Endothelial cell of umbilical vein (primary cell): ENCODE results near the gene DLG5. TPM values are rescaled to one million over a fixed set of nuclear protein-coding genes. Genes with fewer than 3 reads are reported as not detected.

ENCODE experiments used
- BruUV-seq: library from RNA; stranded (reverse); fragments of 400-500 nt; replicated peaks from 2 replicates; lab custom pipeline; 2021; lab: Mats Ljungman, UMichigan
- CTCF ChIA-PET: fragments of 300-600, 350-600 bp; sonication (Branson Sonifier 250); formaldehyde crosslinking; loops from one replicate; lab custom pipeline; 2021; ENCODE audit warnings: antibody characterized with exemption, inconsistent platforms; lab: Charles Lee
- POLR2A ChIA-PET: fragments of 300-600, 350-600 bp; sonication (Branson Sonifier 250); formaldehyde crosslinking; loops from one replicate; lab custom pipeline; 2021; ENCODE audit warnings: antibody characterized with exemption, inconsistent platforms; lab: Charles Lee
- DNase-seq: peaks from one replicate; pipeline ENCODE4 v3.0.0-alpha.2; 2011; ENCODE audit warnings: low read depth, low spot score
- FAIRE-seq: peaks from 2 replicates; lab custom pipeline; 2011; peaks lifted over from hg19 to GRCh38; lab: Jason Lieb, UNC
- H2AFZ ChIP-seq: 2 replicates; pipeline ENCODE4 v1.6.0; 2012; ENCODE audit warnings: low read depth, low read length, control low read depth, inconsistent platforms
- H3K27ac ChIP-seq: 2 replicates; pipeline ENCODE4 v1.5.1; 2011; ENCODE audit warnings: low read depth, mild to moderate bottlenecking, control low read depth, low read length, moderate library complexity; ENCODE audit not compliant: insufficient read depth
- H3K27me3 ChIP-seq, 2 experiments: 2 replicates each; pipeline versions ENCODE4 v1.6.0 to v1.6.1; 2011; ENCODE audit warnings: low read length in 2 of 2, mixed read lengths in 1 of 2; ENCODE audit not compliant: control insufficient read depth in 2 of 2, insufficient read depth in 2 of 2
- H3K36me3 ChIP-seq, 2 experiments: 2 replicates in 1 of 2; 3 replicates in 1 of 2; pipeline ENCODE4 v1.5.1; 2011; ENCODE audit warnings: low read length in 2 of 2, mild to moderate bottlenecking in 1 of 2, moderate library complexity in 1 of 2; ENCODE audit not compliant: control insufficient read depth in 2 of 2, insufficient read depth in 2 of 2; ENCODE audit errors: extremely low read depth in 1 of 2
- H3K4me1 ChIP-seq: 3 replicates; pipeline ENCODE4 v1.5.1; 2011; ENCODE audit warnings: mild to moderate bottlenecking, low read length; ENCODE audit not compliant: control insufficient read depth, insufficient read depth; ENCODE audit errors: extremely low read depth
- H3K4me2 ChIP-seq: 2 replicates; pipeline ENCODE4 v1.6.1; 2011; ENCODE audit warnings: low read length, control low read depth, mixed read lengths; ENCODE audit not compliant: insufficient read depth
- H3K4me3 ChIP-seq, 3 experiments: fragments of 200-600 bp in 1 of 3; sonication (generic), shearing (Covaris generic) in 1 of 3; replicated peaks in 1 of 3; 2 replicates each; pipeline ENCODE4 v1.5.1; 2011 to 2016; ENCODE audit warnings: control low read depth in 3 of 3, low read length in 3 of 3, mild to moderate bottlenecking in 2 of 3, inconsistent platforms in 1 of 3, low read depth in 1 of 3, moderate library complexity in 1 of 3; ENCODE audit not compliant: insufficient read depth in 1 of 3
- H3K79me2 ChIP-seq: 2 replicates; pipeline ENCODE4 v1.6.0; 2012; ENCODE audit warnings: low read length, inconsistent platforms; ENCODE audit not compliant: control insufficient read depth, insufficient read depth
- H3K9ac ChIP-seq: replicated peaks from 2 replicates; pipeline ENCODE3; 2011; ENCODE audit warnings: low read length, control low read depth; ENCODE audit not compliant: insufficient read depth; ENCODE audit errors: extremely low read depth
- H3K9me1 ChIP-seq: replicated peaks from 3 replicates; pipeline ENCODE4 v1.6.0; 2011; ENCODE audit warnings: mild to moderate bottlenecking, low read length; ENCODE audit not compliant: control insufficient read depth, insufficient read depth; ENCODE audit errors: extremely low read depth
- H3K9me3 ChIP-seq: replicated peaks from 2 replicates; pipeline ENCODE4 v1.5.1; 2012; ENCODE audit warnings: low read length, inconsistent platforms; ENCODE audit not compliant: control insufficient read depth, insufficient read depth
- H4K20me1 ChIP-seq: replicated peaks from 2 replicates; pipeline ENCODE3; 2011; ENCODE audit warnings: mild to moderate bottlenecking, low read length; ENCODE audit not compliant: control insufficient read depth, insufficient read depth; ENCODE audit errors: extremely low read depth
- EZH2 ChIP-seq: IDR thresholded peaks from 2 replicates; pipeline ENCODE4 v1.6.1; 2012; ENCODE audit warnings: borderline replicate concordance, low read depth, mild to moderate bottlenecking, moderate library complexity, low read length, inconsistent platforms; ENCODE audit not compliant: severe bottlenecking
- FOS ChIP-seq: IDR thresholded peaks from 2 replicates; pipeline ENCODE4 v1.6.1; 2011; ENCODE audit warnings: mild to moderate bottlenecking, low read length, moderate library complexity, borderline replicate concordance; ENCODE audit not compliant: insufficient read depth
- GATA2 ChIP-seq: IDR thresholded peaks from 2 replicates; pipeline ENCODE4 v1.7.0; 2011; ENCODE audit warnings: low read depth, mild to moderate bottlenecking, moderate library complexity, mixed read lengths, low read length; ENCODE audit not compliant: insufficient read length, insufficient read depth
- JUN ChIP-seq: IDR thresholded peaks from 2 replicates; pipeline ENCODE4 v1.6.1; 2011; ENCODE audit warnings: borderline replicate concordance, low read depth; ENCODE audit not compliant: insufficient read length, insufficient read depth
- MYC ChIP-seq: IDR thresholded peaks from one replicate; pipeline ENCODE4 v1.6.1; 2011; ENCODE audit warnings: mild to moderate bottlenecking, low read depth, low read length
- POLR2A ChIP-seq: IDR thresholded peaks from 2 replicates; pipeline ENCODE4 v1.6.1; 2012; ENCODE audit warnings: low read depth, mild to moderate bottlenecking, control low read depth, low read length
- POLR2AphosphoS5 ChIP-seq: IDR thresholded peaks from 2 replicates; pipeline ENCODE4 v1.6.1; 2012; ENCODE audit warnings: low read depth, mild to moderate bottlenecking, control low read depth, low read length, moderate library complexity; ENCODE audit not compliant: insufficient read depth
- dilution Hi-C: fragments of 300-500 bp; cut with MboI; formaldehyde crosslinking; loops from one replicate; pipeline ENCODE4 v1.15.0; 2019; ENCODE audit warnings: low sequenced_read_pairs; ENCODE audit not compliant: extremely low pct_ligation_motif_present
- intact Hi-C: fragments of 100-400 bp; cut with micrococcal nuclease; formaldehyde crosslinking; loops from one replicate; pipeline ENCODE4 v1.10.0; 2022
- polyA plus RNA-seq, 4 experiments: library from polyadenylated mRNA; depleted of rRNA in 3 of 4; stranded (reverse) in 3 of 4; unstranded in 1 of 4; fragments of >200 nt; gene quantifications; 2 replicates each; pipeline versions ENCODE4 v1.2.1 to v1.2.3, GENCODE V29; 2011 to 2012; ENCODE audit warnings: missing spikeins in 1 of 4
- total RNA-seq: library from RNA; stranded (reverse); gene quantifications from 2 replicates; pipeline ENCODE4 v1.2.3, GENCODE V29; 2021
- TF ChIP-seq, protein P1 (sequence below), 2 donors: IDR thresholded peaks; 1 replicate in 1 of 2; 2 replicates in 1 of 2; pipeline ENCODE4 v1.5.1; 2011; ENCODE audit warnings: low read length in 2 of 2, mild to moderate bottlenecking in 2 of 2, moderate library complexity in 2 of 2, control low read depth in 1 of 2, inconsistent platforms in 1 of 2, low read depth in 1 of 2; ENCODE audit not compliant: insufficient read depth in 1 of 2; ENCODE audit errors: extremely low read depth in 1 of 2
- TF ChIP-seq, protein P2 (sequence below): IDR thresholded peaks from 2 replicates; pipeline ENCODE4 v1.6.1; 2011; ENCODE audit not compliant: insufficient read depth, insufficient read length

The DLG5 gene
- total and polyA plus RNA-seq, 2 donors (not counting 3 experiments of a cell fraction or from before 2014, with no cell fraction given), result 12.3 to 24.9 TPM

DNA sequence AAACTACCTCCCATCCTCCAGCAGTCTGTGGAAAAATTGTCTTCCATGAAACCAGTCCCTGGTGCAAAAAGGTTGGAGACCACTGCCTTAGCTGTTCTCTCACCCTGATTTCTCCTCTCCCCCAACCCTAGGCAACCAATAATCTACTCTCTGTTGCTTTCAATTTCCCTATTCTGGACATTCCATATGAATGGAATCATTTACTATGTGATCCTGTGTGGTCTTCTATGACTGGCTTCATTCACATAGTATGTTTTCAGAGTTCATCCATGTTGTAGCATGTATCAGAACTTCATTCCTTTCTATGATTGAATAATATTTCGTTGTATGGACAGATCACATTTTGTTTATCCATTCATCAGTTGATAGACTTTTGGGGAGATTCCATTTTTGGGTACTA is 38.3 kb upstream of the DLG5 start:
- H3K4me3 ChIP-seq, result no peak overlapping the region
- no peaks in the 10 kb centered on the region for H4K20me1 ChIP-seq
- CTCF ChIA-PET, result no interaction called here
- no peak overlapping the region for H3K9ac ChIP-seq
- H2AFZ ChIP-seq, result no peak overlapping the region
- intact Hi-C loops, result no loop called here
- H3K36me3 ChIP-seq, result no peaks in the 10 kb centered on the region
- dilution Hi-C loops, result no loop called here
- BruUV-seq, result no TSS peak
- no peaks in the 10 kb centered on the region for H3K9me1 ChIP-seq
- H3K4me2 ChIP-seq, result no peak overlapping the region
- H3K4me1 ChIP-seq, result no peaks in the 10 kb centered on the region
- POLR2A ChIA-PET, result no interaction called here
- H3K27ac ChIP-seq, result no peak overlapping the region
- DNase-seq (no peak), FAIRE-seq (no peak)
- H3K27me3 ChIP-seq, result no peaks in the 10 kb centered on the region
- no peak for TF ChIP-seq MYC
- no peak for TF ChIP-seq POLR2A
- TF ChIP-seq FOS, result no peak
- no peak for TF ChIP-seq POLR2AphosphoS5
- no peak for TF ChIP-seq JUN
- TF ChIP-seq GATA2, result no peak
- TF ChIP-seq, protein P1, sequence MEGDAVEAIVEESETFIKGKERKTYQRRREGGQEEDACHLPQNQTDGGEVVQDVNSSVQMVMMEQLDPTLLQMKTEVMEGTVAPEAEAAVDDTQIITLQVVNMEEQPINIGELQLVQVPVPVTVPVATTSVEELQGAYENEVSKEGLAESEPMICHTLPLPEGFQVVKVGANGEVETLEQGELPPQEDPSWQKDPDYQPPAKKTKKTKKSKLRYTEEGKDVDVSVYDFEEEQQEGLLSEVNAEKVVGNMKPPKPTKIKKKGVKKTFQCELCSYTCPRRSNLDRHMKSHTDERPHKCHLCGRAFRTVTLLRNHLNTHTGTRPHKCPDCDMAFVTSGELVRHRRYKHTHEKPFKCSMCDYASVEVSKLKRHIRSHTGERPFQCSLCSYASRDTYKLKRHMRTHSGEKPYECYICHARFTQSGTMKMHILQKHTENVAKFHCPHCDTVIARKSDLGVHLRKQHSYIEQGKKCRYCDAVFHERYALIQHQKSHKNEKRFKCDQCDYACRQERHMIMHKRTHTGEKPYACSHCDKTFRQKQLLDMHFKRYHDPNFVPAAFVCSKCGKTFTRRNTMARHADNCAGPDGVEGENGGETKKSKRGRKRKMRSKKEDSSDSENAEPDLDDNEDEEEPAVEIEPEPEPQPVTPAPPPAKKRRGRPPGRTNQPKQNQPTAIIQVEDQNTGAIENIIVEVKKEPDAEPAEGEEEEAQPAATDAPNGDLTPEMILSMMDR (IDR thresholded peaks at IDR 0.05; ENCODE audit: extremely low read depth in 1 of 2, insufficient read depth in 1 of 2, low read depth in 1 of 2, low read length in 2 of 2), result no peak
- TF ChIP-seq, protein P2, sequence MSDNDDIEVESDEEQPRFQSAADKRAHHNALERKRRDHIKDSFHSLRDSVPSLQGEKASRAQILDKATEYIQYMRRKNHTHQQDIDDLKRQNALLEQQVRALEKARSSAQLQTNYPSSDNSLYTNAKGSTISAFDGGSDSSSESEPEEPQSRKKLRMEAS, result no peak
- no peak for TF ChIP-seq EZH2
- H3K9me3 ChIP-seq, result no peaks in the 10 kb centered on the region
- no peaks in the 10 kb centered on the region for H3K79me2 ChIP-seq
